Measurements from ENCODE around the gene PLCB1.
A peak's percentile ranks its signal among the peaks of the same experiment; 100 is the strongest.
"Not testable (repeated sequence)": the region's sequence is repeated elsewhere in the genome, so short reads cannot be mapped to it uniquely, and the experiment has no call there.

PLCB1 gene

GRCh38 chr20:8808202-8808535 is 676.1 kb downstream of the PLCB1 start:
- no peak overlapping the region for H3K4me3 ChIP-seq (replicated peaks in 1 of 2; ENCODE audit: low read depth in 2 of 2, low read length in 2 of 2)
- no peak for TF ChIP-seq CTCF (IDR thresholded peaks at IDR 0.05; ENCODE audit: low read depth, low read length)
- DNase-seq (ENCODE audit: low read depth in 2 of 2) = no peak

- no peak for TF ChIP-seq CTCF (IDR thresholded peaks at IDR 0.05; ENCODE audit: low read depth, low read length)
- no peak for DNase-seq (ENCODE audit: low read depth in 2 of 2)
- H3K4me3 ChIP-seq (replicated peaks in 1 of 2; ENCODE audit: low read depth in 2 of 2, low read length in 2 of 2) = no peak overlapping the region
Measured at GRCh38 chr20:8809107-8809953, 677.3 kb downstream of the PLCB1 start.

GRCh38 chr20:8811801-8812594 is 679.9 kb downstream of the PLCB1 start:
- DNase-seq (ENCODE audit: low read depth in 2 of 2) = no peak
- no peak overlapping the region for H3K4me3 ChIP-seq (replicated peaks in 1 of 2; ENCODE audit: low read depth in 2 of 2, low read length in 2 of 2)
- TF ChIP-seq CTCF (IDR thresholded peaks at IDR 0.05; ENCODE audit: low read depth, low read length) = no peak

GRCh38 chr20:8812817-8813216 is 680.8 kb downstream of the PLCB1 start:
- TF ChIP-seq CTCF (IDR thresholded peaks at IDR 0.05; ENCODE audit: low read depth, low read length) = no peak
- DNase-seq (ENCODE audit: low read depth in 2 of 2) = no peak
- no peak overlapping the region for H3K4me3 ChIP-seq (replicated peaks in 1 of 2; ENCODE audit: low read depth in 2 of 2, low read length in 2 of 2)

- no peak for DNase-seq (ENCODE audit: low read depth in 2 of 2)
- TF ChIP-seq CTCF (IDR thresholded peaks at IDR 0.05; ENCODE audit: low read depth, low read length) = no peak
Measured at GRCh38 chr20:8815208-8815607, 683.1 kb downstream of the PLCB1 start.

GRCh38 chr20:8829256-8829655 is 697.2 kb downstream of the PLCB1 start:
- no peak for DNase-seq (ENCODE audit: low read depth in 2 of 2)
- peak; percentile 19 for TF ChIP-seq CTCF (IDR thresholded peaks at IDR 0.05; ENCODE audit: low read depth, low read length)
- H3K4me3 ChIP-seq (replicated peaks in 1 of 2; ENCODE audit: low read depth in 2 of 2, low read length in 2 of 2) = no peak overlapping the region

More at GRCh38 chr20:8815208-8815607, 683.1 kb downstream of the PLCB1 start:
- no peak overlapping the region for H3K4me3 ChIP-seq (replicated peaks in 1 of 2; ENCODE audit: low read depth in 2 of 2, low read length in 2 of 2)

- DNase-seq (ENCODE audit: low read depth in 2 of 2) = not testable (repeated sequence)
Measured at GRCh38 chr20:8834294-8834693, 702.2 kb downstream of the PLCB1 start.

More at GRCh38 chr20:8834294-8834693, 702.2 kb downstream of the PLCB1 start:
- H3K4me3 ChIP-seq (replicated peaks in 1 of 2; ENCODE audit: low read depth in 2 of 2, low read length in 2 of 2) = not testable (repeated sequence)
